Activated CD4-positive, alpha-beta T cell treated with anti-CD3 and anti-CD28 coated beads for 1 hour (primary cell): ENCODE measurements around the gene ATAD5.
A peak's percentile ranks its signal among the peaks of the same experiment; 100 is the strongest.
"Not testable (repeated sequence)": the region's sequence is repeated elsewhere in the genome, so short reads cannot be mapped to it uniquely, and the experiment has no call there.

Experiments
- DNase-seq: peaks from one replicate; pipeline ENCODE4 v3.0.0-alpha.2; 2020

The ATAD5 gene

GRCh38 chr17:30824356-30825145 lies 7.2 kb upstream of the ATAD5 start, which contains the start of gene CRLF3:
CRLF3 (minus strand) TSS chr17:30824692; CDS start chr17:30824651, 41 bp downstream.
- DNase-seq: peak; percentile 87

GRCh38 chr17:30827082-30827481 lies 4.7 kb upstream of the ATAD5 start:
- no peak for DNase-seq

- no peak for DNase-seq
Measured at GRCh38 chr17:30829022-30829421, 2.7 kb upstream of the ATAD5 start.

DNA sequence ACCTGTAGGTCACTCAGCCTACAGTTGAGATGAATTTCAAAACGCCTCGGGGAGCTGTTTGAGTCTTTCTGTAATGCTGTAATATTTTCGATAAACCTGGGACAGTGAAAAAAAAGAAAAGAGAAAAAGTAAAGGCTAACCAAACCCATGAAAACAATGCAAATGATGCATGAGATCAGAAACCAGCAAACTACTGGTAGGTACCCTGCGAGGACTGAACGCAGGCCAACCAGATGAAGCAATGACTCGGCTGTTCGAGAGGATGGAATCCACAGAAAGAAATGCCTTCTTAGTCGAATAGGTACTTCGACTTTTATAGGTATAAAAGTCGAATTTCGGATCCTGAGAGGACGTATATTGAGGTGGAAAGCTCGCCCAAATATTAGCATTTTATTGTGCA lies 509 bp upstream of the ATAD5 start:
- DNase-seq: no peak

DNA sequence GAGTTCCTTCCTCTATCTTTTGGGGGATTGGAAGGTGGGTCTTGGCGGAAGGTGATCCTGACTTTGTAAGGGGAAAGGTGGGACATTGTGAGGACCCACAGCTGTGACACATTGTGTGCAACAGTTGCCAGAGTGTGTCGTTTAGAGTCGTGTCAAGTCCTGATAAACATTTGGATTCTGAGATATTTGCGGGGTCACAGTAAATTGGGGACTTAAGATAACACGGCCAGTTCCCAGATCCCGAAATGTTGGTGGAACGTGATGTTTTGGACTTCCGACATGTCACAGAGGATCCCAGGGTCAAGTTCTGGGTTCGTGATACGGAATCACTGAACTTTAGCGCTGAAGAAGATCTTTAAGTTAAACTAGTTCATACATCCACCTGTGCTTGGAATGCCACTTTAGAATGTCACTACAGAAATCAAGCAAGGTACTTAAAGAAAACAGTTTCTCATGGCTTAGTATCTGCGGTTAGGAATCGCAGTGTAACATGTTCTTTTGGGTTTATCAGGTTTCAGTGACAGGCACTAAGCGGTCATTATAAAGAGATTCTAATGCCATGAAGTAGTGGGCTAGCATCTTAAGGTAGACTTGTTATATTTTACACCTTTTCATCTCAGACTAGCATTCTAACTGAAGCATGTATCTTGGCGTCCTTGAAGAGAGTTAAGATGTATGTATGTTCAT lies 815 bp downstream of the ATAD5 start:
- DNase-seq: no peak

GRCh38 chr17:30838202-30838807 lies 6.5 kb downstream of the ATAD5 start:
- DNase-seq: no peak

- DNase-seq: no peak
Measured at GRCh38 chr17:30840771-30841170, 9.0 kb downstream of the ATAD5 start.

GRCh38 chr17:30848021-30848420 lies 16.3 kb downstream of the ATAD5 start:
- no peak for DNase-seq

DNA sequence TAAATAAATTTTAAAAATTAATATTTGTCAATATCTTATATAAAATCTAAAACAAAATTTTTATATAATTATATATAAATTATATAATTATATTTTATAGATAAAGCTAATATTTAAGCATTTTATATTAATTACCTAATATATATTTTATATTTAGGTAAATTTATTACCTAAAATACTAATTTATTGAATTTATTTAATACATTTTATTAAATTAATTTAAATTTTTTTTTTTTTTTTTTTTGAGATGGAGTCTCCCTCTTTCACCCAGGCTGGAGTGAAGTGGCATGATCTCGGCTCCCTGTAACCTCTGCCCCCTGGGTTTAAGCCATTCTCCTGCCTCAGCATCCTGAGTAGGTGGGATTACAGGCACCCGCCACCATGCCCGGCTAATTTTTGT lies 22.4 kb downstream of the ATAD5 start:
- no peak for DNase-seq

GRCh38 chr17:30858556-30859250 lies 26.9 kb downstream of the ATAD5 start:
- DNase-seq: no peak

- no peak for DNase-seq
Measured at GRCh38 chr17:30864636-30865035, 32.9 kb downstream of the ATAD5 start.

GRCh38 chr17:30869005-30869404 lies 37.2 kb downstream of the ATAD5 start:
- DNase-seq: no peak

DNA sequence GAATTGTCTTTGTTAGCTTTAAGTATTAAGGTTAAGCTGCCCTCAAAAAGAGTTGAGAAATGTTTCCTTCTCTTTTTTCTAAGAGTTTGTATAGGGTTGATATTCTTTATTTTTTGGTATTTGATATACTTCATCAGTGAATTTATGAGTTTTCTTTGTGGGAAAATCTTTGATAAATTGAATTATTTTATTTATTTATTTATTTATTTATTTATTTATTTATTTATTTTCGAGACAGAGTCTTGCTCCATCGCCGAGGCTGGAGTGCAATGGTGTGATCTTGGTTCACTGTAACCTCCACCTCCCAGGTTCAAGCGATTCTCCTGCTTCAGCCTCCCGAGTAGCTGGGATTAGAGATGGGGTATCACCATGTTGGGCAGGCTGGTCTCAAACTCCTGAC lies 54.4 kb downstream of the ATAD5 start:
- DNase-seq: no peak

- DNase-seq: no peak
Measured at GRCh38 chr17:30894236-30894635, 62.5 kb downstream of the ATAD5 start.

- no peak for DNase-seq
Measured at GRCh38 chr17:30897311-30897710, 65.5 kb downstream of the ATAD5 start.

DNA sequence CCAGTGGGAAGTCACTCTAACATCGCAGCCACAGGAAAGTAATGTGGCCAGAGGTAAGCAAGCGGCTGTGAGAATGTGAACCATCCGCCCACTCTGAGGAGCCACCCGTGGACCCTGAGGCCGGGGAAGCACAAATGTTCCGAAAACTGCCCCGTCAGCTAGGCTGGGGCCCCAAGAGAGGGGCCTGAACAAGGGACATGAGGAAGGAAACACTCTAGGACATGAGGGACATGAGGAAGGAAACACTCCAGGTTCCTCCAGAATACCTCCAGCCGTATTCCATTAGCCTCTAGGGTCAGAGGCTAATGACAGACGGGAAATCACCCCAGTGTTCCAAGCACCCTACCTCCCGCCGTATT lies 74.0 kb downstream of the ATAD5 start:
- DNase-seq: no peak

DNA sequence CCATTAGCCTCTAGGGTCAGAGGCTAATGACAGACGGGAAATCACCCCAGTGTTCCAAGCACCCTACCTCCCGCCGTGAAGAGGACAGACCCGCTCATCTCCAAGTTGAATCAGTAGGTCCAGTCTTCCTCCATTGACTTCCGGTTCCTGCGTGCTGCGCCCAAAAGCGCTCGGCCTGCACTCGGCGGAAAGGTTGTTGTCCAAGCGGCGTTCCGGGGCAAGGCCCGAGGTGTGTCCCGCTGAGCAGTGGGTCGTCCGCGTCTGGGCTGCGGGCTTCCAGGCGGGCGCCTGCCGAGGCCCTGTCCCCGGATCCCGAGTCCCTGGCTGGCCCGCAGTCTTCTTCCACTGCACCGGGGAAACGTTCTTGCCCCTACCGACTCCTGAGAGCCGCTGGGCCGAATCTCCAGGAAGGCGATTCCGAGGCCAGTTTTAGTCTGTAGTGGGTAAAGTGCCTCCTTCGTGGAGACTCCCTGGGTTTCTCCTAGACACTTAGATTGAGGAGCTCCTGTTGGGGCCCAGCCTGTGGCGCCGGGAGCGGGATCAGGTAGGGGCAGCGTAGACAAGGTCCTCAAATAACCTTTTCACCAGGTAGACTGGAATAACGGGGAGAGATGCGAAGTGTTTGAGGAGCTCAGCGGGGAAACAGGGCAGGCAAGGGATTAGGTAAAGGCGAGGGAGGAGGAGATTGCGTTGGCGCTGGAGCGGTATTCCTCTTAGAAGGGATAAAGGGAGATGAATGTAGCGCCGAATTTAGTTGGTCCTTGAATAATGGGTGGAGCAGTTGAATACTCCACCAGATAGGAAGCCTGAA lies 74.5 kb downstream of the ATAD5 start, which contains the start of gene TEFM:
TEFM (minus strand) TSS at position 138 of the 811 bp plus-strand sequence; CDS start at position 98, 40 bp downstream.
- DNase-seq: peak; percentile 81

DNA sequence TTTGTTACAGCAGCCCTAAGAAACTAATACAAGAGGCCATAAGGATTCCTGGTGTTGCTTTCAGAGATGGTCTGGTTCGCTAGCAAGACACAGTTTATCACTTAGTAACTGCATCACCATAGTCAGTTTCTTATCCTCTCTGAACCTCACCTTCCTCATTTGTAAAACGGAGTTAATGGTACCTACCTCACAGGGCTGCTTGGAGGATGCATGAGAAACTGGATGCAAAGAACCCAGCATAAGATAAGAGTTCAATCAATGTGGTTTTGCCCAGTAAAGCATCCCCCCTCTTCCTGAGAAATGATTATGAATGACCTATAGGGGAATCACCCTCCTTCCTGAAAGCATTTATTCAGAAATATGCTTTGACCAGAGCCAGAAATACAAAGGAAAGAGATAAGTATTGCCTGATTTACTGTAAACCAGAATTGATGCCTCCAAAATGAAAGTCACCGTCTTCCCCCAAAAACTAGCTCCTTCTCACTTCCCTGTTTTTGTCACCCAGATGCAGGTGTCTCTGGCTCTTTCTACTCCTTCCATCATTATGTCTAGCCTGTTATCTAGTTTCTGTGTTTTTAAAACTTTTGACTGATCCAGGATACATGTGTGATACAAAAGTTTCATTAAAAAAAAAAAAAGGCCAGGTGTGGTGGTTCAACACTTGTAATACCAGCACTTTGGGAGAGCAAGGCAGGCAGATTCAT lies 77.1 kb downstream of the ATAD5 start:
- DNase-seq: no peak

GRCh38 chr17:30910151-30910550 lies 78.4 kb downstream of the ATAD5 start:
- DNase-seq: not testable (repeated sequence)

GRCh38 chr17:30913955-30914354 lies 82.2 kb downstream of the ATAD5 start:
- no peak for DNase-seq

- no peak for DNase-seq
Measured at GRCh38 chr17:30915833-30916611, 84.3 kb downstream of the ATAD5 start.
